ENCODE measurements around the gene SYNE1. TPM values are rescaled to one million over a fixed set of nuclear protein-coding genes. Genes with fewer than 3 reads are reported as not detected.

Gene SYNE1
- total and polyA plus RNA-seq, 2 of the 8 experiments (the other 6 are each of a cell fraction or from before 2014, with no cell fraction given) = 2.8 to 5.5 TPM

DNA sequence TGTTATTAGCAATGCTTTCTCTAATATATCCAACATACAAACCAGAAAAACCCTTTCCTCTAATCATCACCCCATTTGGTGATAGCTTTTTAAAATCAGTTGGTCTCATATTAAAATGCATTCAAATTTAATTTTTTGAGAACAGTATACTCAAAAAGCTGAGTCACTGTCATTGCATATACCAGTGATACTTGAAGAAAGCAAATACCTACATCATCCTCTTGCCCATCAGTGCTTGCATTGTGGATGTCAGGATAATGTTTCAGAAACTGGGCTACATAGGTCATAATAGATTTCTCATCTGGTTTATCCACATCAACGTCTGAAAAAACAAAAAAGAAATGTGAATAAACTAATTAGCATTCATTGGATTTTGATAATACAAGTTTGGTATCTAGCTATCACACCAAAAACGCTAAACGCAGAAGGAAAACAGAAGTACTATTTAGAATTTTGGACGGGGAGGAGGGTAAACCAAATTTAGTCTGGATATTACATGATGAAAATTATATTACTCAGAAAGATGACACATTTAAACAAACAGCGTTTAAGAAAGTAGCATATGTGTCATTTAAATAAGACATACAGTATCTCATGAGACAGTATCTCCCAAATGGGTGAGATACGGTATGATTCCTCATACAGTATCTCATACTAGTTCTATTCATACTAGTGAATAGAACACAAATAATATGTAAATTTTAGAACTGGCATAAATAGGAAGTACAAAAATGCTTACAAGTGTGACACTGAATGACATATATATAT is 134.6 kb downstream of the SYNE1 start (continued):
- TF ChIP-seq, protein P1, sequence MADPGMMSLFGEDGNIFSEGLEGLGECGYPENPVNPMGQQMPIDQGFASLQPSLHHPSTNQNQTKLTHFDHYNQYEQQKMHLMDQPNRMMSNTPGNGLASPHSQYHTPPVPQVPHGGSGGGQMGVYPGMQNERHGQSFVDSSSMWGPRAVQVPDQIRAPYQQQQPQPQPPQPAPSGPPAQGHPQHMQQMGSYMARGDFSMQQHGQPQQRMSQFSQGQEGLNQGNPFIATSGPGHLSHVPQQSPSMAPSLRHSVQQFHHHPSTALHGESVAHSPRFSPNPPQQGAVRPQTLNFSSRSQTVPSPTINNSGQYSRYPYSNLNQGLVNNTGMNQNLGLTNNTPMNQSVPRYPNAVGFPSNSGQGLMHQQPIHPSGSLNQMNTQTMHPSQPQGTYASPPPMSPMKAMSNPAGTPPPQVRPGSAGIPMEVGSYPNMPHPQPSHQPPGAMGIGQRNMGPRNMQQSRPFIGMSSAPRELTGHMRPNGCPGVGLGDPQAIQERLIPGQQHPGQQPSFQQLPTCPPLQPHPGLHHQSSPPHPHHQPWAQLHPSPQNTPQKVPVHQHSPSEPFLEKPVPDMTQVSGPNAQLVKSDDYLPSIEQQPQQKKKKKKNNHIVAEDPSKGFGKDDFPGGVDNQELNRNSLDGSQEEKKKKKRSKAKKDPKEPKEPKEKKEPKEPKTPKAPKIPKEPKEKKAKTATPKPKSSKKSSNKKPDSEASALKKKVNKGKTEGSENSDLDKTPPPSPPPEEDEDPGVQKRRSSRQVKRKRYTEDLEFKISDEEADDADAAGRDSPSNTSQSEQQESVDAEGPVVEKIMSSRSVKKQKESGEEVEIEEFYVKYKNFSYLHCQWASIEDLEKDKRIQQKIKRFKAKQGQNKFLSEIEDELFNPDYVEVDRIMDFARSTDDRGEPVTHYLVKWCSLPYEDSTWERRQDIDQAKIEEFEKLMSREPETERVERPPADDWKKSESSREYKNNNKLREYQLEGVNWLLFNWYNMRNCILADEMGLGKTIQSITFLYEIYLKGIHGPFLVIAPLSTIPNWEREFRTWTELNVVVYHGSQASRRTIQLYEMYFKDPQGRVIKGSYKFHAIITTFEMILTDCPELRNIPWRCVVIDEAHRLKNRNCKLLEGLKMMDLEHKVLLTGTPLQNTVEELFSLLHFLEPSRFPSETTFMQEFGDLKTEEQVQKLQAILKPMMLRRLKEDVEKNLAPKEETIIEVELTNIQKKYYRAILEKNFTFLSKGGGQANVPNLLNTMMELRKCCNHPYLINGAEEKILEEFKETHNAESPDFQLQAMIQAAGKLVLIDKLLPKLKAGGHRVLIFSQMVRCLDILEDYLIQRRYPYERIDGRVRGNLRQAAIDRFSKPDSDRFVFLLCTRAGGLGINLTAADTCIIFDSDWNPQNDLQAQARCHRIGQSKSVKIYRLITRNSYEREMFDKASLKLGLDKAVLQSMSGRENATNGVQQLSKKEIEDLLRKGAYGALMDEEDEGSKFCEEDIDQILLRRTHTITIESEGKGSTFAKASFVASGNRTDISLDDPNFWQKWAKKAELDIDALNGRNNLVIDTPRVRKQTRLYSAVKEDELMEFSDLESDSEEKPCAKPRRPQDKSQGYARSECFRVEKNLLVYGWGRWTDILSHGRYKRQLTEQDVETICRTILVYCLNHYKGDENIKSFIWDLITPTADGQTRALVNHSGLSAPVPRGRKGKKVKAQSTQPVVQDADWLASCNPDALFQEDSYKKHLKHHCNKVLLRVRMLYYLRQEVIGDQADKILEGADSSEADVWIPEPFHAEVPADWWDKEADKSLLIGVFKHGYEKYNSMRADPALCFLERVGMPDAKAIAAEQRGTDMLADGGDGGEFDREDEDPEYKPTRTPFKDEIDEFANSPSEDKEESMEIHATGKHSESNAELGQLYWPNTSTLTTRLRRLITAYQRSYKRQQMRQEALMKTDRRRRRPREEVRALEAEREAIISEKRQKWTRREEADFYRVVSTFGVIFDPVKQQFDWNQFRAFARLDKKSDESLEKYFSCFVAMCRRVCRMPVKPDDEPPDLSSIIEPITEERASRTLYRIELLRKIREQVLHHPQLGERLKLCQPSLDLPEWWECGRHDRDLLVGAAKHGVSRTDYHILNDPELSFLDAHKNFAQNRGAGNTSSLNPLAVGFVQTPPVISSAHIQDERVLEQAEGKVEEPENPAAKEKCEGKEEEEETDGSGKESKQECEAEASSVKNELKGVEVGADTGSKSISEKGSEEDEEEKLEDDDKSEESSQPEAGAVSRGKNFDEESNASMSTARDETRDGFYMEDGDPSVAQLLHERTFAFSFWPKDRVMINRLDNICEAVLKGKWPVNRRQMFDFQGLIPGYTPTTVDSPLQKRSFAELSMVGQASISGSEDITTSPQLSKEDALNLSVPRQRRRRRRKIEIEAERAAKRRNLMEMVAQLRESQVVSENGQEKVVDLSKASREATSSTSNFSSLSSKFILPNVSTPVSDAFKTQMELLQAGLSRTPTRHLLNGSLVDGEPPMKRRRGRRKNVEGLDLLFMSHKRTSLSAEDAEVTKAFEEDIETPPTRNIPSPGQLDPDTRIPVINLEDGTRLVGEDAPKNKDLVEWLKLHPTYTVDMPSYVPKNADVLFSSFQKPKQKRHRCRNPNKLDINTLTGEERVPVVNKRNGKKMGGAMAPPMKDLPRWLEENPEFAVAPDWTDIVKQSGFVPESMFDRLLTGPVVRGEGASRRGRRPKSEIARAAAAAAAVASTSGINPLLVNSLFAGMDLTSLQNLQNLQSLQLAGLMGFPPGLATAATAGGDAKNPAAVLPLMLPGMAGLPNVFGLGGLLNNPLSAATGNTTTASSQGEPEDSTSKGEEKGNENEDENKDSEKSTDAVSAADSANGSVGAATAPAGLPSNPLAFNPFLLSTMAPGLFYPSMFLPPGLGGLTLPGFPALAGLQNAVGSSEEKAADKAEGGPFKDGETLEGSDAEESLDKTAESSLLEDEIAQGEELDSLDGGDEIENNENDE (IDR thresholded peaks at IDR 0.05; ENCODE audit: insufficient replicate concordance, low read length) = no peak
- TF ChIP-seq, protein P2, sequence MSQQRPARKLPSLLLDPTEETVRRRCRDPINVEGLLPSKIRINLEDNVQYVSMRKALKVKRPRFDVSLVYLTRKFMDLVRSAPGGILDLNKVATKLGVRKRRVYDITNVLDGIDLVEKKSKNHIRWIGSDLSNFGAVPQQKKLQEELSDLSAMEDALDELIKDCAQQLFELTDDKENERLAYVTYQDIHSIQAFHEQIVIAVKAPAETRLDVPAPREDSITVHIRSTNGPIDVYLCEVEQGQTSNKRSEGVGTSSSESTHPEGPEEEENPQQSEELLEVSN (IDR thresholded peaks at IDR 0.05) = no peak
- TF ChIP-seq GABPA (IDR thresholded peaks at IDR 0.05; ENCODE audit: borderline replicate concordance, insufficient read depth, low read length) (no peak), BRCA1 (IDR thresholded peaks at IDR 0.05; ENCODE audit: low read depth, low read length) (no peak), SIRT6 (IDR thresholded peaks at IDR 0.05; ENCODE audit: low read length) (no peak), RXRA (IDR thresholded peaks at IDR 0.05; ENCODE audit: insufficient read depth, low read depth, low read length) (no peak), TEAD4 (IDR thresholded peaks at IDR 0.05; ENCODE audit: low read depth, low read length) (no peak), NANOG (IDR thresholded peaks at IDR 0.05; ENCODE audit: insufficient read depth, low read depth, low read length, poor library complexity, severe bottlenecking) (no peak)
- TF ChIP-seq, protein P3, sequence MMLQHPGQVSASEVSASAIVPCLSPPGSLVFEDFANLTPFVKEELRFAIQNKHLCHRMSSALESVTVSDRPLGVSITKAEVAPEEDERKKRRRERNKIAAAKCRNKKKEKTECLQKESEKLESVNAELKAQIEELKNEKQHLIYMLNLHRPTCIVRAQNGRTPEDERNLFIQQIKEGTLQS (IDR thresholded peaks at IDR 0.05; ENCODE audit: insufficient read depth, low read depth, low read length) = no peak

Data from H1 (cell line).